ENCODE results near the gene FOXP1.

- TF ChIP-seq CTCF (IDR thresholded peaks at IDR 0.05) (no peak), POLR2AphosphoS5 (IDR thresholded peaks at IDR 0.05) (no peak), EP300 (IDR thresholded peaks at IDR 0.05) (no peak), POLR2A (IDR thresholded peaks at IDR 0.05) (no peak)
Observed at GRCh38 chr3:71269906-71270305, 313.6 kb downstream of the FOXP1 start.
